GM19452 (cell line): ENCODE measurements around the gene TRIP10.
"Not testable (repeated sequence)": the region's sequence is repeated elsewhere in the genome, so short reads cannot be mapped to it uniquely, and the experiment has no call there.

Experiments
- ATAC-seq: cut with Tn5 transposase; IDR thresholded peaks from one replicate; pipeline ENCODE4 v1.9.1; 2021; ENCODE audit not compliant: unreplicated experiment

TRIP10 gene

DNA sequence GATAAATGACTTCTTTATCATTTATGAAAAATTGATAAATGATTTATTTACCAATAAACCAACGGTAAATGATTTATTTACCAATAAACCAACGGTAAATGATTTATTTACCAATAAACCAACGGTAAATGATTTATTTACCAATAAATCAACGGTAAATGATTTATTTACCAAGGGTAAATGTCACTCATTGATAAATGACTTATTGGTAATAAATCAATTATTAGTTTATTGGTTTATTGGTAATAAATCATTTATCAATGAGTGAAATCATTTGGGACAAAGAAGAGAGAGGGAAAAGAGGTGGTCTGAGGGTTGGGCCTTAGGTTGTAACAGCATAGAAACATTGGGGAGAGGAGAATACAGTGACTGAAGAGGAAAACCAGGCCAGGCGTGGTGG is 54.5 kb downstream of the TRIP10 start:
- no peak for ATAC-seq

- no peak for ATAC-seq
These were observed 55.4 kb downstream of the TRIP10 start for GRCh38 chr19:6794686-6795431.

GRCh38 chr19:6796278-6796677 is 56.8 kb downstream of the TRIP10 start:
- ATAC-seq, result no peak

GRCh38 chr19:6797646-6798045 is 58.2 kb downstream of the TRIP10 start:
- no peak for ATAC-seq

- ATAC-seq, result not testable (repeated sequence)
These were observed 60.8 kb downstream of the TRIP10 start for GRCh38 chr19:6800160-6800790.

GRCh38 chr19:6800991-6801484 is 61.6 kb downstream of the TRIP10 start:
- ATAC-seq, result no peak
